Endodermal cell (in vitro differentiated cells): ENCODE results near the gene FBLN2. TPM values are rescaled to one million over a fixed set of nuclear protein-coding genes. Genes with fewer than 3 reads are reported as not detected.

ENCODE experiments used
- DNase-seq: peaks from one replicate; pipeline ENCODE4 v3.0.0-alpha.2; 2017
- H3K27ac ChIP-seq: 2 replicates; pipeline ENCODE4 v1.5.1; 2013; ENCODE audit warnings: mild to moderate bottlenecking, low read depth, low read length, moderate library complexity
- H3K27me3 ChIP-seq: 2 replicates; pipeline ENCODE4 v1.6.1; 2013; ENCODE audit warnings: mild to moderate bottlenecking, low read length, moderate library complexity; ENCODE audit not compliant: insufficient read depth, control insufficient read depth, poor library complexity, severe bottlenecking
- H3K36me3 ChIP-seq: 2 replicates; pipeline ENCODE4 v1.7.0; 2013; ENCODE audit warnings: mild to moderate bottlenecking, low read length, moderate library complexity; ENCODE audit not compliant: control insufficient read depth, insufficient read depth
- H3K4me1 ChIP-seq: one replicate; pipeline ENCODE4 v1.7.0; 2013; ENCODE audit warnings: low read length; ENCODE audit not compliant: control insufficient read depth, insufficient read depth
- H3K4me3 ChIP-seq: 2 replicates; pipeline ENCODE4 v1.5.1; 2013; ENCODE audit warnings: mild to moderate bottlenecking, low read length, moderate library complexity
- H3K9ac ChIP-seq: 2 replicates; pipeline ENCODE4 v1.6.1; 2013; ENCODE audit warnings: mild to moderate bottlenecking, low read length, moderate library complexity; ENCODE audit not compliant: poor library complexity, severe bottlenecking; ENCODE audit errors: extremely low read depth
- H3K9me3 ChIP-seq: 2 replicates; pipeline ENCODE4 v1.6.1; 2013; ENCODE audit warnings: mild to moderate bottlenecking, low read length, moderate library complexity; ENCODE audit not compliant: control insufficient read depth
- H3K27ac Mint-ChIP-seq: 2 replicates; pipeline ENCODE4 v1.8.0; 2020; ENCODE audit warnings: mixed read lengths
- H3K27me3 Mint-ChIP-seq: 2 replicates; pipeline ENCODE4 v1.8.0; 2021; ENCODE audit warnings: mild to moderate bottlenecking, mixed read lengths; ENCODE audit not compliant: insufficient read depth
- H3K36me3 Mint-ChIP-seq: 2 replicates; pipeline ENCODE4 v1.8.0; 2020; ENCODE audit warnings: low read depth, mixed read lengths
- H3K4me1 Mint-ChIP-seq: 2 replicates; pipeline ENCODE4 v1.8.0; 2020; ENCODE audit warnings: mixed read lengths
- H3K4me3 Mint-ChIP-seq: 2 replicates; pipeline ENCODE4 v1.8.0; 2020; ENCODE audit warnings: mild to moderate bottlenecking, moderate library complexity, mixed read lengths
- H3K9me3 Mint-ChIP-seq: 2 replicates; pipeline ENCODE4 v1.8.0; 2020; ENCODE audit warnings: mild to moderate bottlenecking, mixed read lengths
- CTCF ChIP-seq: fragments of 200-600 bp; sonication (generic); conservative IDR thresholded peaks from 2 replicates; pipeline ENCODE4 v1.5.0; 2021; ENCODE audit warnings: antibody characterized with exemption, mild to moderate bottlenecking
- WGBS, 2 experiments: methylation state at CpG; one replicate each; pipeline versions ENCODE4 v1.1.5 to v1.1.7; 2013; ENCODE audit warnings: missing lambda C conversion rate in 2 of 2, mixed read lengths in 1 of 2; ENCODE audit not compliant: insufficient coverage in 1 of 2, insufficient read length in 1 of 2; 5-methylcytosine and 5-hydroxymethylcytosine counted together
- total RNA-seq, 2 donors: library from RNA; stranded (reverse); fragmentation: NEBNext Ultra II Directional in 1 of 2; extraction: Animal tissue kit (Norgen Biotek cat#: 25700) in 1 of 2; gene quantifications; 2 replicates in 1 of 2; 3 replicates in 1 of 2; pipeline ENCODE4 v1.2.1, GENCODE V29; 2021

FBLN2 gene
- total RNA-seq, 2 donors from 2014 or later, result 86.1 to 136 TPM

GRCh38 chr3:13526626-13526949 lies 22.3 kb upstream of the FBLN2 start:
- H3K4me1 ChIP-seq, result peaks cover 9% of the 10 kb centered on the region
- Mint-ChIP-seq H3K9me3 (peaks cover 13% of the 10 kb centered on the region), H3K36me3 (no peaks in the 10 kb centered on the region), H3K27ac (no peak overlapping the region), H3K27me3 (peaks cover 3% of the 10 kb centered on the region), H3K4me3 (no peak overlapping the region), H3K4me1 (peaks cover 16% of the 10 kb centered on the region)
- no peak for DNase-seq
- H3K36me3 ChIP-seq, result no peaks in the 10 kb centered on the region
- H3K27ac ChIP-seq, result peak overlapping the region; percentile 86
- H3K4me3 ChIP-seq, result no peak overlapping the region
- H3K27me3 ChIP-seq, result no peaks in the 10 kb centered on the region
- H3K9me3 ChIP-seq, result no peaks in the 10 kb centered on the region
- WGBS, 2 experiments, result 75 to 91% methylated on average over 1 to 5 of the region's 5 CpGs
- no peak for TF ChIP-seq CTCF
- H3K9ac ChIP-seq, result no peak overlapping the region

- Histone ChIP-seq H3K27ac (no peak overlapping the region), H3K9ac (no peak overlapping the region), H3K4me3 (no peak overlapping the region), H3K36me3 (no peaks in the 10 kb centered on the region), H3K4me1 (peaks cover 9% of the 10 kb centered on the region), H3K27me3 (no peaks in the 10 kb centered on the region), H3K9me3 (no peaks in the 10 kb centered on the region)
- H3K27ac Mint-ChIP-seq, result no peak overlapping the region
- no peaks in the 10 kb centered on the region for H3K36me3 Mint-ChIP-seq
- 69 to 87% methylated on average over 3 to 11 of the region's 11 CpGs for WGBS, 2 experiments
- peak; percentile 79 for TF ChIP-seq CTCF
- H3K9me3 Mint-ChIP-seq, result no peaks in the 10 kb centered on the region
- peak; percentile 89 for DNase-seq
- no peak overlapping the region for H3K4me3 Mint-ChIP-seq
- peaks cover 3% of the 10 kb centered on the region for H3K27me3 Mint-ChIP-seq
- H3K4me1 Mint-ChIP-seq, result peaks cover 16% of the 10 kb centered on the region
These were observed 20.6 kb upstream of the FBLN2 start for GRCh38 chr3:13528217-13528867.

GRCh38 chr3:13529196-13530112 lies 19.5 kb upstream of the FBLN2 start:
- H3K27ac ChIP-seq, result no peak overlapping the region
- no peaks in the 10 kb centered on the region for H3K36me3 ChIP-seq
- TF ChIP-seq CTCF, result no peak
- peaks cover 3% of the 10 kb centered on the region for H3K27me3 Mint-ChIP-seq
- no peak for DNase-seq
- H3K36me3 Mint-ChIP-seq, result no peaks in the 10 kb centered on the region
- H3K4me3 Mint-ChIP-seq, result no peak overlapping the region
- no peak overlapping the region for H3K4me3 ChIP-seq
- no peaks in the 10 kb centered on the region for H3K27me3 ChIP-seq
- H3K9ac ChIP-seq, result no peak overlapping the region
- H3K27ac Mint-ChIP-seq, result no peak overlapping the region
- peaks cover 9% of the 10 kb centered on the region for H3K4me1 ChIP-seq
- WGBS, 2 experiments, result 73 to 74% methylated on average over 5 of the region's 5 CpGs
- H3K4me1 Mint-ChIP-seq, result peaks cover 16% of the 10 kb centered on the region
- H3K9me3 Mint-ChIP-seq, result no peaks in the 10 kb centered on the region
- no peaks in the 10 kb centered on the region for H3K9me3 ChIP-seq
